ENCODE results near the gene TRAPPC2L.

TRAPPC2L gene

GRCh38 chr16:88835383-88835782 is 21.5 kb upstream of the TRAPPC2L start:
- no peak overlapping the region for H3K4me3 ChIP-seq (replicated peaks; ENCODE audit: low read depth, low read length)
- DNase-seq (ENCODE audit: low read depth), result no peak
- TF ChIP-seq CTCF (IDR thresholded peaks at IDR 0.05; ENCODE audit: low read length, missing control alignments), result no peak

GRCh38 chr16:88835818-88836217 is 21.1 kb upstream of the TRAPPC2L start:
- no peak for TF ChIP-seq CTCF (IDR thresholded peaks at IDR 0.05; ENCODE audit: low read length, missing control alignments)
- no peak for DNase-seq (ENCODE audit: low read depth)
- no peak overlapping the region for H3K4me3 ChIP-seq (replicated peaks; ENCODE audit: low read depth, low read length)

GRCh38 chr16:88836791-88837190 is 20.1 kb upstream of the TRAPPC2L start:
- no peak overlapping the region for H3K4me3 ChIP-seq (replicated peaks; ENCODE audit: low read depth, low read length)
- TF ChIP-seq CTCF (IDR thresholded peaks at IDR 0.05; ENCODE audit: low read length, missing control alignments), result no peak
- no peak for DNase-seq (ENCODE audit: low read depth)

GRCh38 chr16:88837806-88838205 is 19.1 kb upstream of the TRAPPC2L start:
- no peak for DNase-seq (ENCODE audit: low read depth)
- H3K4me3 ChIP-seq (replicated peaks; ENCODE audit: low read depth, low read length), result no peak overlapping the region
- no peak for TF ChIP-seq CTCF (IDR thresholded peaks at IDR 0.05; ENCODE audit: low read length, missing control alignments)

- TF ChIP-seq CTCF (IDR thresholded peaks at IDR 0.05; ENCODE audit: low read length, missing control alignments), result no peak
- no peak for DNase-seq (ENCODE audit: low read depth)
- H3K4me3 ChIP-seq (replicated peaks; ENCODE audit: low read depth, low read length), result no peak overlapping the region
These were observed 18.4 kb upstream of the TRAPPC2L start for GRCh38 chr16:88838566-88838965.

- no peak overlapping the region for H3K4me3 ChIP-seq (replicated peaks; ENCODE audit: low read depth, low read length)
- no peak for TF ChIP-seq CTCF (IDR thresholded peaks at IDR 0.05; ENCODE audit: low read length, missing control alignments)
- no peak for DNase-seq (ENCODE audit: low read depth)
These were observed 17.8 kb upstream of the TRAPPC2L start for GRCh38 chr16:88839026-88839529.
